Smooth muscle cell (in vitro differentiated cells): ENCODE results near the gene TRAF7. TPM values are rescaled to one million over a fixed set of nuclear protein-coding genes. Genes with fewer than 3 reads are reported as not detected.

Experiments
- DNase-seq: peaks from one replicate; lab custom pipeline; 2025; ENCODE audit not compliant: unreplicated experiment; lab: John Stamatoyannopoulos, UW
- H2AFZ ChIP-seq: fragments of 200-600 bp; sonication (generic); 2 replicates; pipeline ENCODE4 v1.6.0; 2016; ENCODE audit warnings: antibody characterized with exemption, low read depth, mild to moderate bottlenecking
- H3F3A ChIP-seq: fragments of 200-600 bp; sonication (generic); 2 replicates; pipeline ENCODE4 v1.6.0; 2017; ENCODE audit warnings: antibody characterized with exemption, low read depth
- H3K27ac ChIP-seq: fragments of 200-600 bp; sonication (generic); 2 replicates; pipeline ENCODE4 v1.5.1; 2016; ENCODE audit warnings: low read depth, mild to moderate bottlenecking
- H3K27me3 ChIP-seq: fragments of 200-600 bp; sonication (generic); 2 replicates; pipeline ENCODE4 v1.6.1; 2016; ENCODE audit warnings: low read depth, mild to moderate bottlenecking
- H3K36me3 ChIP-seq: fragments of 200-600 bp; sonication (generic); 2 replicates; pipeline ENCODE4 v1.5.1; 2016; ENCODE audit warnings: low read depth
- H3K4me1 ChIP-seq: fragments of 200-600 bp; sonication (generic); 2 replicates; pipeline ENCODE4 v1.5.1; 2016; ENCODE audit warnings: low read depth
- H3K4me2 ChIP-seq: fragments of 200-600 bp; sonication (generic); 2 replicates; pipeline ENCODE4 v1.6.0; 2016; ENCODE audit warnings: mild to moderate bottlenecking
- H3K4me3 ChIP-seq: fragments of 200-600 bp; sonication (generic); 2 replicates; pipeline ENCODE4 v1.5.1; 2016; ENCODE audit warnings: mild to moderate bottlenecking
- H3K79me2 ChIP-seq: fragments of 200-600 bp; sonication (generic); 2 replicates; pipeline ENCODE4 v1.6.0; 2016; ENCODE audit warnings: low read depth, mild to moderate bottlenecking
- H3K9ac ChIP-seq: fragments of 200-600 bp; sonication (generic); 2 replicates; pipeline ENCODE4 v1.6.0; 2016; ENCODE audit warnings: low read depth
- H3K9me3 ChIP-seq: fragments of 200-600 bp; sonication (generic); replicated peaks from 2 replicates; pipeline ENCODE4 v1.5.1; 2016; ENCODE audit warnings: low read depth
- H4K20me1 ChIP-seq: fragments of 200-600 bp; sonication (generic); 2 replicates; pipeline ENCODE4 v1.6.0; 2016; ENCODE audit warnings: low read depth
- WGBS: methylation state at CpG from one replicate; pipeline ENCODE4 v1.1.7; 2016; ENCODE audit warnings: low lambda C conversion rate; 5-methylcytosine and 5-hydroxymethylcytosine counted together
- microRNA counts: library from miRNA; unstranded; fragments of <30 nt; microRNA quantifications from one replicate; lab custom pipeline; 2016
- microRNA-seq: library from miRNA; unstranded; fragments of <30 nt; microRNA quantifications from one replicate; pipeline ENCODE4, GENCODE V29; 2016; ENCODE audit warnings: borderline number of aligned reads
- polyA plus RNA-seq: library from polyadenylated mRNA; unstranded; fragments of >200 nt; fragmentation: Nextera tagmentation; extraction: Ambion mirVana; gene quantifications from 2 replicates; pipeline ENCODE4 v1.2.1, GENCODE V29; 2016
- small RNA-seq: library from RNA; depleted of rRNA; stranded (forward); fragments of <200 nt; gene quantifications from one replicate; pipeline ENCODE3, GENCODE V24; 2014
- total RNA-seq: library from RNA; depleted of rRNA; stranded (reverse); fragments of >200 nt; gene quantifications from 2 replicates; pipeline ENCODE4 v1.2.3, GENCODE V29; 2014
- TF ChIP-seq, protein P1 (sequence below): fragments of 200-600 bp; sonication (generic); IDR thresholded peaks from 2 replicates; pipeline ENCODE4 v1.5.1; 2017; ENCODE audit warnings: borderline replicate concordance, mild to moderate bottlenecking, antibody characterized with exemption; ENCODE audit not compliant: insufficient read depth, poor library complexity, severe bottlenecking

Gene TRAF7
- total and polyA plus RNA-seq, 2 experiments from 2014 or later: 27.5 to 52.6 TPM

DNA sequence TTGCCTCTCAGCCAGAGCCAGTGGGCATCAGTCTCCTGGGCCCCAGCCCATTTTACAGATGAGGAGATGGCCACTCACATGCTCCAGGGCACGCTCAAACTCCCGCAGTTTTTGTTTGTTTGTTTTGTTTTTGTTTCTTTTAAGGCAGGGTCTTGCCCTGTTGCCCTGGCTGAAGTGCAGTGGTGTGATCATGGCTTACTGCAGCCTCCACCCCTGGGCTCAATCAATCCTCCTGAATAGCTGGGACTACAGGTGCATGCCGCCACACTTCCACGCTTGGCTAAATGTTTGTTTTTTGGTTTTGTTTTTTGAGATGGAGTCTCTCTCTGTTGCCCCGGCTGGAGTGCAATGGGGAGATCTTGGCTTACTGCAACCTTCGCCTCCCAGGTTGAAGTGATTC is 71.3 kb downstream of the TRAF7 start:
- TF ChIP-seq, protein P1, sequence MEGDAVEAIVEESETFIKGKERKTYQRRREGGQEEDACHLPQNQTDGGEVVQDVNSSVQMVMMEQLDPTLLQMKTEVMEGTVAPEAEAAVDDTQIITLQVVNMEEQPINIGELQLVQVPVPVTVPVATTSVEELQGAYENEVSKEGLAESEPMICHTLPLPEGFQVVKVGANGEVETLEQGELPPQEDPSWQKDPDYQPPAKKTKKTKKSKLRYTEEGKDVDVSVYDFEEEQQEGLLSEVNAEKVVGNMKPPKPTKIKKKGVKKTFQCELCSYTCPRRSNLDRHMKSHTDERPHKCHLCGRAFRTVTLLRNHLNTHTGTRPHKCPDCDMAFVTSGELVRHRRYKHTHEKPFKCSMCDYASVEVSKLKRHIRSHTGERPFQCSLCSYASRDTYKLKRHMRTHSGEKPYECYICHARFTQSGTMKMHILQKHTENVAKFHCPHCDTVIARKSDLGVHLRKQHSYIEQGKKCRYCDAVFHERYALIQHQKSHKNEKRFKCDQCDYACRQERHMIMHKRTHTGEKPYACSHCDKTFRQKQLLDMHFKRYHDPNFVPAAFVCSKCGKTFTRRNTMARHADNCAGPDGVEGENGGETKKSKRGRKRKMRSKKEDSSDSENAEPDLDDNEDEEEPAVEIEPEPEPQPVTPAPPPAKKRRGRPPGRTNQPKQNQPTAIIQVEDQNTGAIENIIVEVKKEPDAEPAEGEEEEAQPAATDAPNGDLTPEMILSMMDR: no peak
- Histone ChIP-seq H3K36me3 (no peaks in the 10 kb centered on the region), H4K20me1 (peaks cover 71% of the 10 kb centered on the region), H3K27me3 (no peaks in the 10 kb centered on the region), H3K9ac (no peak overlapping the region), H3K79me2 (peaks cover 50% of the 10 kb centered on the region), H3K9me3 (no peaks in the 10 kb centered on the region), H3K4me1 (peaks cover 6% of the 10 kb centered on the region), H2AFZ (no peak overlapping the region), H3K4me3 (no peak overlapping the region), H3F3A (no peaks in the 10 kb centered on the region), H3K27ac (no peak overlapping the region), H3K4me2 (no peak overlapping the region)
- WGBS: 98% methylated on average over 6 of the region's 6 CpGs
- DNase-seq: no peak

MicroRNA genes within 50 kb of the gene (microRNA counts, 767-probe panel; counts per million panel counts)
- microRNA hsa-miR-3180 (lab: Ali Mortazavi, UCI) (183 counts per million), microRNA hsa-miR-4516 (lab: Ali Mortazavi, UCI) (183 counts per million)

Small RNAs within 50 kb of the gene (microRNA-seq; reads per million reads assigned to microRNA genes)
- gene MIR3180-5: not detected
- gene MIR4516: not detected
- gene MIR6511B1: not detected

Small RNAs within 50 kb of the gene (small RNA-seq; reads per million reads assigned to genes)
- gene MIR3180-5: 0.11 reads per million
- gene MIR4516: not detected
- not detected for gene RF00019
- not detected for gene SNORD60

Other genes starting within 250 kb of the TRAF7 start
- gene HS3ST6, start 237.4 kb upstream of the TRAF7 start, total RNA-seq: not detected in 2 replicates
- not detected in 2 replicates for gene HS3ST6, start 237.4 kb upstream of the TRAF7 start, polyA plus RNA-seq
- 9.4 and 9.9 TPM in 2 replicates for gene MSRB1, start 212.6 kb upstream of the TRAF7 start, total RNA-seq
- 21.8 TPM in 2 replicates for gene MSRB1, start 212.6 kb upstream of the TRAF7 start, polyA plus RNA-seq
- gene RPL3L, start 201.1 kb upstream of the TRAF7 start, total RNA-seq: not detected in 2 replicates
- gene RPL3L, start 201.1 kb upstream of the TRAF7 start, polyA plus RNA-seq: 0.21 TPM in 1 of 2 replicates, not detected in the other
- 125 and 176 TPM in 2 replicates for gene NDUFB10, start 196.2 kb upstream of the TRAF7 start, total RNA-seq
- 278 and 295 TPM in 2 replicates for gene NDUFB10, start 196.2 kb upstream of the TRAF7 start, polyA plus RNA-seq
- gene RPS2, start 191.0 kb upstream of the TRAF7 start, total RNA-seq: 2,263 and 2,576 TPM in 2 replicates
- 2,041 and 2,061 TPM in 2 replicates for gene RPS2, start 191.0 kb upstream of the TRAF7 start, polyA plus RNA-seq
- gene RNF151, start 188.9 kb upstream of the TRAF7 start, total RNA-seq: not detected in 2 replicates
- gene RNF151, start 188.9 kb upstream of the TRAF7 start, polyA plus RNA-seq: not detected in 2 replicates
- 25.8 and 28.5 TPM in 2 replicates for gene TBL3, start 183.7 kb upstream of the TRAF7 start, total RNA-seq
- 62.0 and 81.7 TPM in 2 replicates for gene TBL3, start 183.7 kb upstream of the TRAF7 start, polyA plus RNA-seq
- 0.13 TPM in 1 of 2 replicates, not detected in the other for gene NOXO1, start 174.3 kb upstream of the TRAF7 start, total RNA-seq
- 0.35 and 1.7 TPM in 2 replicates for gene NOXO1, start 174.3 kb upstream of the TRAF7 start, polyA plus RNA-seq
- gene GFER, start 171.6 kb upstream of the TRAF7 start, total RNA-seq: 12.1 and 15.1 TPM in 2 replicates
- 33.5 and 41.2 TPM in 2 replicates for gene GFER, start 171.6 kb upstream of the TRAF7 start, polyA plus RNA-seq
- gene SYNGR3, start 165.8 kb upstream of the TRAF7 start, total RNA-seq: 3.0 and 4.4 TPM in 2 replicates
- 8.7 and 16.8 TPM in 2 replicates for gene SYNGR3, start 165.8 kb upstream of the TRAF7 start, polyA plus RNA-seq
- 23.2 and 27.2 TPM in 2 replicates for gene ZNF598, start 146.0 kb upstream of the TRAF7 start, total RNA-seq
- 27.9 and 32.7 TPM in 2 replicates for gene ZNF598, start 146.0 kb upstream of the TRAF7 start, polyA plus RNA-seq
- 13.1 and 30.9 TPM in 2 replicates for gene NPW, start 136.0 kb upstream of the TRAF7 start, total RNA-seq
- gene NPW, start 136.0 kb upstream of the TRAF7 start, polyA plus RNA-seq: 185 and 193 TPM in 2 replicates
- 14.4 and 21.8 TPM in 2 replicates for gene NHERF2, start 128.9 kb upstream of the TRAF7 start, total RNA-seq
- 40.2 and 56.8 TPM in 2 replicates for gene NHERF2, start 128.9 kb upstream of the TRAF7 start, polyA plus RNA-seq
- gene NTHL1, start 107.9 kb upstream of the TRAF7 start, total RNA-seq: 14.6 and 23.8 TPM in 2 replicates
- 36.5 and 39.3 TPM in 2 replicates for gene NTHL1, start 107.9 kb upstream of the TRAF7 start, polyA plus RNA-seq
- gene TSC2, start 107.8 kb upstream of the TRAF7 start, total RNA-seq: 29.7 and 64.5 TPM in 2 replicates
- 74.7 and 110 TPM in 2 replicates for gene TSC2, start 107.8 kb upstream of the TRAF7 start, polyA plus RNA-seq
- 68.2 and 70.1 TPM in 2 replicates for gene PKD1, start 19.9 kb upstream of the TRAF7 start, total RNA-seq
- gene PKD1, start 19.9 kb upstream of the TRAF7 start, polyA plus RNA-seq: 47.9 and 71.3 TPM in 2 replicates
- not detected in 2 replicates for gene RAB26, start 7.2 kb upstream of the TRAF7 start, total RNA-seq
- 1.3 and 3.4 TPM in 2 replicates for gene RAB26, start 7.2 kb upstream of the TRAF7 start, polyA plus RNA-seq
- gene CASKIN1, start 40.8 kb downstream of the TRAF7 start, total RNA-seq: 0.45 TPM in 2 replicates
- gene CASKIN1, start 40.8 kb downstream of the TRAF7 start, polyA plus RNA-seq: 0.09 and 0.77 TPM in 2 replicates
- gene MLST8, start 49.7 kb downstream of the TRAF7 start, total RNA-seq: 37.2 and 38.1 TPM in 2 replicates
- 61.8 and 67.0 TPM in 2 replicates for gene MLST8, start 49.7 kb downstream of the TRAF7 start, polyA plus RNA-seq
- 2.0 and 2.4 TPM in 2 replicates for gene BRICD5, start 55.1 kb downstream of the TRAF7 start, total RNA-seq
- 4.7 and 14.1 TPM in 2 replicates for gene BRICD5, start 55.1 kb downstream of the TRAF7 start, polyA plus RNA-seq
- gene PGP, start 59.1 kb downstream of the TRAF7 start, total RNA-seq: 17.2 and 21.6 TPM in 2 replicates
- gene PGP, start 59.1 kb downstream of the TRAF7 start, polyA plus RNA-seq: 30.1 and 32.9 TPM in 2 replicates
- gene E4F1, start 67.8 kb downstream of the TRAF7 start, total RNA-seq: 12.1 and 17.1 TPM in 2 replicates
- 22.4 and 25.9 TPM in 2 replicates for gene E4F1, start 67.8 kb downstream of the TRAF7 start, polyA plus RNA-seq
- gene DNASE1L2, start 80.7 kb downstream of the TRAF7 start, total RNA-seq: 0.13 TPM in 1 of 2 replicates, not detected in the other
- gene DNASE1L2, start 80.7 kb downstream of the TRAF7 start, polyA plus RNA-seq: 0.25 and 1.6 TPM in 2 replicates
- gene ECI1, start 95.8 kb downstream of the TRAF7 start, total RNA-seq: 23.6 and 45.7 TPM in 2 replicates
- gene ECI1, start 95.8 kb downstream of the TRAF7 start, polyA plus RNA-seq: 86.9 and 89.2 TPM in 2 replicates
- 82.9 and 87.9 TPM in 2 replicates for gene RNPS1, start 112.3 kb downstream of the TRAF7 start, total RNA-seq
- gene RNPS1, start 112.3 kb downstream of the TRAF7 start, polyA plus RNA-seq: 192 and 206 TPM in 2 replicates
- gene ABCA3, start 184.9 kb downstream of the TRAF7 start, total RNA-seq: 0.76 and 2.2 TPM in 2 replicates
- 1.4 and 1.7 TPM in 2 replicates for gene ABCA3, start 184.9 kb downstream of the TRAF7 start, polyA plus RNA-seq